Activated CD4-positive, alpha-beta T cell treated with anti-CD3 and anti-CD28 coated beads, Interleukin-10, Interleukin-2, amounts not matched to agents 100 ng/mL and 50 ng/mL, durations not matched to agents 16 hours and 8 hours (primary cell): Measurements from ENCODE around the gene PTEN.
A peak's percentile ranks its signal among the peaks of the same experiment; 100 is the strongest.
"Not testable (repeated sequence)": the region's sequence is repeated elsewhere in the genome, so short reads cannot be mapped to it uniquely, and the experiment has no call there.

Experiments
- DNase-seq: peaks from one replicate; pipeline ENCODE4 v3.0.0-alpha.2; 2020

Gene PTEN

GRCh38 chr10:87863053-87863943 is at the start of gene PTEN, which contains the start of gene KLLN:
Gene PTEN, plus strand, starts transcription at chr10:87863625. Its CDS starts 845 bp downstream, at chr10:87864470.
Gene KLLN, minus strand, starts transcription at chr10:87863533. Its CDS starts 1,046 bp downstream, at chr10:87862487.
- DNase-seq, result peak; percentile 88

GRCh38 chr10:87816163-87816897 is 47.1 kb upstream of the PTEN start:
- no peak for DNase-seq

- peak; percentile 29 for DNase-seq
Measured at GRCh38 chr10:87816898-87817608, 46.4 kb upstream of the PTEN start.

GRCh38 chr10:87817609-87818504 is 45.6 kb upstream of the PTEN start, which contains the start of gene ATAD1:
Gene ATAD1, minus strand, starts transcription at chr10:87818226. Its CDS starts 3,627 bp downstream, at chr10:87814599.
- peak; percentile 94 for DNase-seq

- DNase-seq, result peak; percentile 60
Measured at GRCh38 chr10:87818505-87819288, 44.7 kb upstream of the PTEN start.

GRCh38 chr10:87819289-87819585 is 44.2 kb upstream of the PTEN start:
- no peak for DNase-seq

GRCh38 chr10:87826653-87827052 is 36.8 kb upstream of the PTEN start:
- DNase-seq, result no peak

- peak; percentile 29 for DNase-seq
Measured at GRCh38 chr10:87827681-87828080, 35.7 kb upstream of the PTEN start.

GRCh38 chr10:87829051-87829450 is 34.4 kb upstream of the PTEN start:
- not testable (repeated sequence) for DNase-seq

- peak; percentile 54 for DNase-seq
Measured at GRCh38 chr10:87829986-87830729, 33.3 kb upstream of the PTEN start.

GRCh38 chr10:87836098-87836497 is 27.3 kb upstream of the PTEN start:
- DNase-seq, result no peak

GRCh38 chr10:87837445-87837844 is 26.0 kb upstream of the PTEN start:
- no peak for DNase-seq

GRCh38 chr10:87838650-87839049 is 24.8 kb upstream of the PTEN start:
- no peak for DNase-seq

- no peak for DNase-seq
Measured at GRCh38 chr10:87841186-87841585, 22.2 kb upstream of the PTEN start.

- no peak for DNase-seq
Measured at GRCh38 chr10:87842220-87842641, 21.2 kb upstream of the PTEN start.

GRCh38 chr10:87842776-87843497 is 20.5 kb upstream of the PTEN start:
- no peak for DNase-seq

- no peak for DNase-seq
Measured at GRCh38 chr10:87843714-87844113, 19.7 kb upstream of the PTEN start.

GRCh38 chr10:87844837-87845623 is 18.4 kb upstream of the PTEN start:
- DNase-seq, result peak; percentile 46

- no peak for DNase-seq
Measured at GRCh38 chr10:87845624-87845998, 17.8 kb upstream of the PTEN start.
